CD1c-positive myeloid dendritic cell (primary cell): ENCODE data around the gene NXNL1.

Experiments used
- DNase-seq: peaks from one replicate; pipeline ENCODE4 v3.0.0-alpha.2; 2016; ENCODE audit errors: extremely low spot score

NXNL1 gene

GRCh38 chr19:17455308-17456123, 5.2 kb downstream of the NXNL1 start:
- no peak for DNase-seq

- no peak for DNase-seq
These were observed 6.1 kb downstream of the NXNL1 start for GRCh38 chr19:17454576-17455071.

- no peak for DNase-seq
These were observed 8.9 kb downstream of the NXNL1 start for GRCh38 chr19:17451820-17452219.

- no peak for DNase-seq
These were observed 10.3 kb downstream of the NXNL1 start for GRCh38 chr19:17450264-17451075.

GRCh38 chr19:17448131-17448967, 12.4 kb downstream of the NXNL1 start, which contains the start of gene TMEM221:
TMEM221 (minus strand) TSS chr19:17448668; CDS start chr19:17448462, 206 bp downstream.
- peak; percentile 61 for DNase-seq

GRCh38 chr19:17447704-17448130, 13.0 kb downstream of the NXNL1 start:
- no peak for DNase-seq

GRCh38 chr19:17445526-17446165, 15.1 kb downstream of the NXNL1 start:
- DNase-seq: no peak

- peak; percentile 20 for DNase-seq
These were observed 19.3 kb downstream of the NXNL1 start for GRCh38 chr19:17441241-17442021.

- DNase-seq: no peak
These were observed 23.9 kb downstream of the NXNL1 start for GRCh38 chr19:17436874-17437267.

- DNase-seq: no peak
These were observed 24.4 kb downstream of the NXNL1 start for GRCh38 chr19:17436094-17436873.

- no peak for DNase-seq
These were observed 25.5 kb downstream of the NXNL1 start for GRCh38 chr19:17435218-17435617.

GRCh38 chr19:17431417-17431816, 29.3 kb downstream of the NXNL1 start:
- no peak for DNase-seq

- DNase-seq: no peak
These were observed 31.0 kb downstream of the NXNL1 start for GRCh38 chr19:17429641-17430113.

GRCh38 chr19:17424743-17425365, 35.9 kb downstream of the NXNL1 start:
- DNase-seq: no peak

- no peak for DNase-seq
These were observed 37.1 kb downstream of the NXNL1 start for GRCh38 chr19:17423429-17424208.

- no peak for DNase-seq
These were observed 38.8 kb downstream of the NXNL1 start for GRCh38 chr19:17421942-17422341.

- peak; percentile 24 for DNase-seq
These were observed 40.2 kb downstream of the NXNL1 start for GRCh38 chr19:17420475-17420924.
